ENCODE measurements around the gene PODXL.
A peak's percentile ranks its signal among the peaks of the same experiment; 100 is the strongest.

The PODXL gene

GRCh38 chr7:131552053-131552452 is 4.4 kb downstream of the PODXL start:
- Histone ChIP-seq H3K4me3 (ENCODE audit: low read depth in 1 of 2, low read length in 2 of 2) (no peak overlapping the region), H3K9me3 (ENCODE audit: control insufficient read depth in 1 of 2, low read length in 2 of 2) (no peaks in the 10 kb centered on the region), H3K4me1 (ENCODE audit: control insufficient read depth in 1 of 2, insufficient read depth in 2 of 2, low read length in 2 of 2) (peaks cover 11 to 16% of the 10 kb centered on the region in 2 donors), H3K9ac (ENCODE audit: low read depth in 1 of 2, low read length in 2 of 2) (no peak overlapping the region), H3K27me3 (ENCODE audit: control insufficient read depth in 1 of 2, insufficient read depth in 2 of 2, low read length in 2 of 2) (peaks cover 0 to 11% of the 10 kb centered on the region in 2 donors), H3K36me3 (ENCODE audit: control insufficient read depth in 1 of 2, insufficient read depth in 2 of 2, low read length in 2 of 2) (no peaks in the 10 kb centered on the region), H3K27ac (ENCODE audit: low read depth, low read length) (no peak overlapping the region)

GRCh38 chr7:131550846-131551245 is 5.6 kb downstream of the PODXL start:
- no peaks in the 10 kb centered on the region for H3K9me3 ChIP-seq (ENCODE audit: control insufficient read depth in 1 of 2, low read length in 2 of 2)
- no peak overlapping the region for H3K4me3 ChIP-seq (ENCODE audit: low read depth in 1 of 2, low read length in 2 of 2)
- no peaks in the 10 kb centered on the region for H3K36me3 ChIP-seq (ENCODE audit: control insufficient read depth in 1 of 2, insufficient read depth in 2 of 2, low read length in 2 of 2)
- peaks cover 7 to 16% of the 10 kb centered on the region in 2 donors for H3K4me1 ChIP-seq (ENCODE audit: control insufficient read depth in 1 of 2, insufficient read depth in 2 of 2, low read length in 2 of 2)
- no peak overlapping the region for H3K9ac ChIP-seq (ENCODE audit: low read depth in 1 of 2, low read length in 2 of 2)
- H3K27me3 ChIP-seq (ENCODE audit: control insufficient read depth in 1 of 2, insufficient read depth in 2 of 2, low read length in 2 of 2): peaks cover 0 to 9% of the 10 kb centered on the region in 2 donors
- no peak overlapping the region for H3K27ac ChIP-seq (ENCODE audit: low read depth, low read length)

GRCh38 chr7:131548371-131548770 is 8.1 kb downstream of the PODXL start:
- no peaks in the 10 kb centered on the region for H3K36me3 ChIP-seq (ENCODE audit: control insufficient read depth in 1 of 2, insufficient read depth in 2 of 2, low read length in 2 of 2)
- no peak overlapping the region for H3K9ac ChIP-seq (ENCODE audit: low read depth in 1 of 2, low read length in 2 of 2)
- no peaks in the 10 kb centered on the region for H3K27me3 ChIP-seq (ENCODE audit: control insufficient read depth in 1 of 2, insufficient read depth in 2 of 2, low read length in 2 of 2)
- H3K4me3 ChIP-seq (ENCODE audit: low read depth in 1 of 2, low read length in 2 of 2): no peak overlapping the region
- H3K9me3 ChIP-seq (ENCODE audit: control insufficient read depth in 1 of 2, low read length in 2 of 2): no peaks in the 10 kb centered on the region
- H3K4me1 ChIP-seq (ENCODE audit: control insufficient read depth in 1 of 2, insufficient read depth in 2 of 2, low read length in 2 of 2): peaks cover 0 to 8% of the 10 kb centered on the region in 2 donors
- H3K27ac ChIP-seq (ENCODE audit: low read depth, low read length): no peak overlapping the region

- no peak overlapping the region for H3K4me3 ChIP-seq (ENCODE audit: low read depth in 1 of 2, low read length in 2 of 2)
- no peaks in the 10 kb centered on the region for H3K27me3 ChIP-seq (ENCODE audit: control insufficient read depth in 1 of 2, insufficient read depth in 2 of 2, low read length in 2 of 2)
- H3K36me3 ChIP-seq (ENCODE audit: control insufficient read depth in 1 of 2, insufficient read depth in 2 of 2, low read length in 2 of 2): no peaks in the 10 kb centered on the region
- H3K9me3 ChIP-seq (ENCODE audit: control insufficient read depth in 1 of 2, low read length in 2 of 2): no peaks in the 10 kb centered on the region
- no peak overlapping the region for H3K27ac ChIP-seq (ENCODE audit: low read depth, low read length)
- H3K4me1 ChIP-seq (ENCODE audit: control insufficient read depth in 1 of 2, insufficient read depth in 2 of 2, low read length in 2 of 2): peaks cover 0 to 8% of the 10 kb centered on the region in 2 donors
- H3K9ac ChIP-seq (ENCODE audit: low read depth in 1 of 2, low read length in 2 of 2): no peak overlapping the region
Observed at GRCh38 chr7:131547589-131547988, 8.8 kb downstream of the PODXL start.

- H3K9me3 ChIP-seq (ENCODE audit: control insufficient read depth in 1 of 2, low read length in 2 of 2): no peaks in the 10 kb centered on the region
- peaks cover 0 to 8% of the 10 kb centered on the region in 2 donors for H3K4me1 ChIP-seq (ENCODE audit: control insufficient read depth in 1 of 2, insufficient read depth in 2 of 2, low read length in 2 of 2)
- H3K4me3 ChIP-seq (ENCODE audit: low read depth in 1 of 2, low read length in 2 of 2): no peak overlapping the region
- no peak overlapping the region for H3K9ac ChIP-seq (ENCODE audit: low read depth in 1 of 2, low read length in 2 of 2)
- no peaks in the 10 kb centered on the region for H3K36me3 ChIP-seq (ENCODE audit: control insufficient read depth in 1 of 2, insufficient read depth in 2 of 2, low read length in 2 of 2)
- H3K27ac ChIP-seq (ENCODE audit: low read depth, low read length): no peak overlapping the region
- H3K27me3 ChIP-seq (ENCODE audit: control insufficient read depth in 1 of 2, insufficient read depth in 2 of 2, low read length in 2 of 2): no peaks in the 10 kb centered on the region
Observed at GRCh38 chr7:131546583-131547141, 9.8 kb downstream of the PODXL start.

GRCh38 chr7:131546126-131546525 is 10.3 kb downstream of the PODXL start:
- Histone ChIP-seq H3K36me3 (ENCODE audit: control insufficient read depth in 1 of 2, insufficient read depth in 2 of 2, low read length in 2 of 2) (no peaks in the 10 kb centered on the region), H3K9me3 (ENCODE audit: control insufficient read depth in 1 of 2, low read length in 2 of 2) (no peaks in the 10 kb centered on the region), H3K27me3 (ENCODE audit: control insufficient read depth in 1 of 2, insufficient read depth in 2 of 2, low read length in 2 of 2) (no peaks in the 10 kb centered on the region), H3K4me1 (ENCODE audit: control insufficient read depth in 1 of 2, insufficient read depth in 2 of 2, low read length in 2 of 2) (peaks cover 0 to 8% of the 10 kb centered on the region in 2 donors), H3K9ac (ENCODE audit: low read depth in 1 of 2, low read length in 2 of 2) (peak overlapping the region in 1 of 2 donors; percentile 21), H3K4me3 (ENCODE audit: low read depth in 1 of 2, low read length in 2 of 2) (peak overlapping the region; percentile 51 to 54), H3K27ac (ENCODE audit: low read depth, low read length) (no peak overlapping the region)

- Histone ChIP-seq H3K27ac (ENCODE audit: low read depth, low read length) (no peak overlapping the region), H3K4me3 (ENCODE audit: low read depth in 1 of 2, low read length in 2 of 2) (no peak overlapping the region), H3K4me1 (ENCODE audit: control insufficient read depth in 1 of 2, insufficient read depth in 2 of 2, low read length in 2 of 2) (peaks cover 0 to 8% of the 10 kb centered on the region in 2 donors), H3K27me3 (ENCODE audit: control insufficient read depth in 1 of 2, insufficient read depth in 2 of 2, low read length in 2 of 2) (no peaks in the 10 kb centered on the region), H3K9me3 (ENCODE audit: control insufficient read depth in 1 of 2, low read length in 2 of 2) (no peaks in the 10 kb centered on the region), H3K9ac (ENCODE audit: low read depth in 1 of 2, low read length in 2 of 2) (no peak overlapping the region), H3K36me3 (ENCODE audit: control insufficient read depth in 1 of 2, insufficient read depth in 2 of 2, low read length in 2 of 2) (no peaks in the 10 kb centered on the region)
Observed at GRCh38 chr7:131544449-131545301, 11.8 kb downstream of the PODXL start.

- Histone ChIP-seq H3K9ac (ENCODE audit: low read depth in 1 of 2, low read length in 2 of 2) (no peak overlapping the region), H3K9me3 (ENCODE audit: control insufficient read depth in 1 of 2, low read length in 2 of 2) (no peaks in the 10 kb centered on the region), H3K36me3 (ENCODE audit: control insufficient read depth in 1 of 2, insufficient read depth in 2 of 2, low read length in 2 of 2) (no peaks in the 10 kb centered on the region), H3K27ac (ENCODE audit: low read depth, low read length) (no peak overlapping the region), H3K4me1 (ENCODE audit: control insufficient read depth in 1 of 2, insufficient read depth in 2 of 2, low read length in 2 of 2) (peaks cover 0 to 8% of the 10 kb centered on the region in 2 donors), H3K4me3 (ENCODE audit: low read depth in 1 of 2, low read length in 2 of 2) (no peak overlapping the region), H3K27me3 (ENCODE audit: control insufficient read depth in 1 of 2, insufficient read depth in 2 of 2, low read length in 2 of 2) (no peaks in the 10 kb centered on the region)
Observed at GRCh38 chr7:131544021-131544420, 12.4 kb downstream of the PODXL start.

- Histone ChIP-seq H3K27ac (ENCODE audit: low read depth, low read length) (no peak overlapping the region), H3K9ac (ENCODE audit: low read depth in 1 of 2, low read length in 2 of 2) (no peak overlapping the region), H3K27me3 (ENCODE audit: control insufficient read depth in 1 of 2, insufficient read depth in 2 of 2, low read length in 2 of 2) (no peaks in the 10 kb centered on the region), H3K36me3 (ENCODE audit: control insufficient read depth in 1 of 2, insufficient read depth in 2 of 2, low read length in 2 of 2) (no peaks in the 10 kb centered on the region), H3K4me3 (ENCODE audit: low read depth in 1 of 2, low read length in 2 of 2) (no peak overlapping the region), H3K4me1 (ENCODE audit: control insufficient read depth in 1 of 2, insufficient read depth in 2 of 2, low read length in 2 of 2) (peaks cover 4 to 8% of the 10 kb centered on the region in 2 donors), H3K9me3 (ENCODE audit: control insufficient read depth in 1 of 2, low read length in 2 of 2) (no peaks in the 10 kb centered on the region)
Observed at GRCh38 chr7:131543298-131543697, 13.1 kb downstream of the PODXL start.

- Histone ChIP-seq H3K36me3 (ENCODE audit: control insufficient read depth in 1 of 2, insufficient read depth in 2 of 2, low read length in 2 of 2) (no peaks in the 10 kb centered on the region), H3K4me1 (ENCODE audit: control insufficient read depth in 1 of 2, insufficient read depth in 2 of 2, low read length in 2 of 2) (peaks cover 0 to 4% of the 10 kb centered on the region in 2 donors), H3K4me3 (ENCODE audit: low read depth in 1 of 2, low read length in 2 of 2) (no peak overlapping the region), H3K9ac (ENCODE audit: low read depth in 1 of 2, low read length in 2 of 2) (no peak overlapping the region), H3K27ac (ENCODE audit: low read depth, low read length) (no peak overlapping the region), H3K27me3 (ENCODE audit: control insufficient read depth in 1 of 2, insufficient read depth in 2 of 2, low read length in 2 of 2) (no peaks in the 10 kb centered on the region), H3K9me3 (ENCODE audit: control insufficient read depth in 1 of 2, low read length in 2 of 2) (no peaks in the 10 kb centered on the region)
Observed at GRCh38 chr7:131540491-131541162, 15.8 kb downstream of the PODXL start.

All from duodenal mucosa (tissue), 2 donors.